GM12872 (cell line): Measurements from ENCODE around the gene TMPRSS11B.

ENCODE experiments used
- CTCF ChIP-seq: IDR thresholded peaks from 3 replicates; pipeline ENCODE4 v1.5.1; 2011; ENCODE audit warnings: low read depth, mild to moderate bottlenecking, low read length, moderate library complexity; ENCODE audit not compliant: insufficient read depth

The TMPRSS11B gene

GRCh38 chr4:68257719-68258118 is 12.2 kb upstream of the TMPRSS11B start:
- no peak for TF ChIP-seq CTCF

GRCh38 chr4:68256284-68256683 is 10.8 kb upstream of the TMPRSS11B start:
- TF ChIP-seq CTCF, result no peak

GRCh38 chr4:68250151-68250930 is 4.8 kb upstream of the TMPRSS11B start:
- TF ChIP-seq CTCF, result no peak

- TF ChIP-seq CTCF, result no peak
Observed at GRCh38 chr4:68249434-68249833, 3.9 kb upstream of the TMPRSS11B start.

GRCh38 chr4:68240620-68241019 is 4.9 kb downstream of the TMPRSS11B start:
- no peak for TF ChIP-seq CTCF

GRCh38 chr4:68228568-68228967 is 16.9 kb downstream of the TMPRSS11B start:
- TF ChIP-seq CTCF, result no peak

GRCh38 chr4:68218044-68218443 is 27.4 kb downstream of the TMPRSS11B start:
- no peak for TF ChIP-seq CTCF
